Lower leg skin (tissue), 3 donors: ENCODE results near the gene TMEM11.

Experiments used
- CTCF ChIP-seq, 3 donors: fragments of 450-650 bp; IDR thresholded peaks; one replicate each; pipeline ENCODE4 v1.5.1; 2016; ENCODE audit warnings: antibody characterized with exemption in 3 of 3, mild to moderate bottlenecking in 3 of 3, moderate library complexity in 2 of 3
- POLR2A ChIP-seq, 2 donors: fragments of 450-650 bp; IDR thresholded peaks; one replicate each; pipeline ENCODE4 v1.6.1; 2016 to 2017; ENCODE audit warnings: antibody characterized with exemption in 2 of 2, mild to moderate bottlenecking in 1 of 2, moderate library complexity in 1 of 2

DNA sequence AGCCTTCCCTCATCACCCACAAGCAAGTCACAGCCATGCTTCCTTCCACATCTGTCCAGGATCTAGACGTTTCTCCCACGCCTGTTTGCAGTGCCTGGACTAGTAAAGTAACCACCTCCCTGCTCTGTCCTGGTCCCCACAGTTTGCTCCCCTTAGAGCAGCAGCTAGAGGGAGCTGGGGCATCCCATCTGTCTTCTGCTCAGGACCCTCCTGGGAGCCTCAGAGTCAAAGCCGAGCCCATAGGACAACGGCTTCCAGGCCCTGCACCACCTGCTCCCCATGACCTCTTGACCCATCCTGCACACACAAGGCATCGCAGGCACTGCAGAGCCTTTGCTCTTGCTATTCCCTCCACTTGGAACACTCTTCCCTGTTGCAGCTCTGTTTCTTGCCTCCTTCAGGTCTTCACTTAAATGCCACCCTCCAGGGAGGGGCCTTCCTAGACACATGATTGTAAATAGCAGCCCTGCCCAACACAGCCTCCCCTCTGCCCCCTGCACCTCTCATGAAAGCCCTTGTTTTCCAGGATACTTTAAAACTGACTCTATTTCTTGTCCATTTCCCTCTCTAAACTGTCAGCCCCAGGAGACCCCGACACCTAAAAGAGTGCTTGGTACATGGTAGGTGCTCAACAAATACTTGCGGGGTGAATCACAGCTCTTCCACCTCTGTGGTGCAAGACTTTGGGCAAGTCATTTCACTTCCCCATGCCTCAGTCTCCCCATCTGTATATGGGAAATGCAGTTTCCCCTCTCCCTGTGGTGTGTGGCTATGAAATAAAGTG is 36.2 kb upstream of the TMEM11 start:
- TF ChIP-seq CTCF (IDR thresholded peaks at IDR 0.05) (no peak), POLR2A (IDR thresholded peaks at IDR 0.05) (no peak)
